ENCODE results near the gene BPNT1. TPM values are rescaled to one million over a fixed set of nuclear protein-coding genes. Genes with fewer than 3 reads are reported as not detected.
A peak's percentile ranks its signal among the peaks of the same experiment; 100 is the strongest.

Gene BPNT1
- total RNA-seq, 4 donors from 2014 or later: 21.5 to 77.9 (median 56.7) TPM

- DNase-seq: no peak
- Histone ChIP-seq H3K27ac (peak overlapping the region in 2 of 4 donors; percentile 54 to 89), H3K9me3 (no peaks in the 10 kb centered on the region), H3K4me3 (no peak overlapping the region), H3K27me3 (no peaks in the 10 kb centered on the region), H3K4me1 (peaks cover 0 to 7% (median 0%) of the 10 kb centered on the region in 4 donors), H3K36me3 (peaks cover 0 to 27% (median 0%) of the 10 kb centered on the region in 3 donors)
- TF ChIP-seq CTCF (IDR thresholded peaks at IDR 0.05): no peak
- TF ChIP-seq POLR2A (IDR thresholded peaks at IDR 0.05): no peak
These were observed 35.0 kb upstream of the BPNT1 start for GRCh38 chr1:220124542-220124941.

- no peaks in the 10 kb centered on the region for H3K9me3 ChIP-seq
- H3K4me3 ChIP-seq: no peak overlapping the region
- peak overlapping the region in 2 of 4 donors; percentile 58 to 89 for H3K27ac ChIP-seq
- peaks cover 0 to 22% (median 0%) of the 10 kb centered on the region in 3 donors for H3K36me3 ChIP-seq
- no peaks in the 10 kb centered on the region for H3K27me3 ChIP-seq
- TF ChIP-seq POLR2A (IDR thresholded peaks at IDR 0.05) (no peak), CTCF (IDR thresholded peaks at IDR 0.05) (peak in 4 of 6 experiments; percentile 5 to 54 (median 36))
- DNase-seq: no peak
- peaks cover 0 to 7% (median 0%) of the 10 kb centered on the region in 4 donors for H3K4me1 ChIP-seq
These were observed 34.3 kb upstream of the BPNT1 start for GRCh38 chr1:220123889-220124288.

- no peak for DNase-seq
- H3K4me1 ChIP-seq: peaks cover 0 to 7% (median 0%) of the 10 kb centered on the region in 4 donors
- peak overlapping the region in 3 of 4 donors; percentile 1 to 89 (median 88) for H3K27ac ChIP-seq
- peak overlapping the region in 1 of 4 donors; percentile 31 for H3K4me3 ChIP-seq
- peaks cover 0 to 13% (median 0%) of the 10 kb centered on the region in 3 donors for H3K36me3 ChIP-seq
- H3K27me3 ChIP-seq: no peaks in the 10 kb centered on the region
- no peaks in the 10 kb centered on the region for H3K9me3 ChIP-seq
- no peak for TF ChIP-seq POLR2A (IDR thresholded peaks at IDR 0.05)
- no peak for TF ChIP-seq CTCF (IDR thresholded peaks at IDR 0.05)
These were observed 33.5 kb upstream of the BPNT1 start for GRCh38 chr1:220123066-220123465.

GRCh38 chr1:220121791-220122530 is 32.4 kb upstream of the BPNT1 start:
- peak overlapping the region in 2 of 4 donors; percentile 10 to 31 for H3K4me3 ChIP-seq
- DNase-seq: no peak
- H3K4me1 ChIP-seq: peaks cover 0 to 7% (median 0%) of the 10 kb centered on the region in 4 donors
- peak overlapping the region in 3 of 4 donors; percentile 71 to 89 (median 88) for H3K27ac ChIP-seq
- no peaks in the 10 kb centered on the region for H3K9me3 ChIP-seq
- peaks cover 0 to 9% (median 0%) of the 10 kb centered on the region in 3 donors for H3K36me3 ChIP-seq
- peak; percentile 49 to 67 for TF ChIP-seq POLR2A (IDR thresholded peaks at IDR 0.05)
- TF ChIP-seq CTCF (IDR thresholded peaks at IDR 0.05): no peak
- H3K27me3 ChIP-seq: no peaks in the 10 kb centered on the region

- peaks cover 0 to 22% (median 0%) of the 10 kb centered on the region in 3 donors for H3K36me3 ChIP-seq
- DNase-seq: no peak
- H3K9me3 ChIP-seq: no peaks in the 10 kb centered on the region
- H3K27ac ChIP-seq: peak overlapping the region in 3 of 4 donors; percentile 9 to 69 (median 69)
- no peaks in the 10 kb centered on the region for H3K27me3 ChIP-seq
- TF ChIP-seq POLR2A (IDR thresholded peaks at IDR 0.05): peak; percentile 95 to 96
- no peak for TF ChIP-seq CTCF (IDR thresholded peaks at IDR 0.05)
- peak overlapping the region in 2 of 4 donors; percentile 44 to 50 for H3K4me3 ChIP-seq
- H3K4me1 ChIP-seq: peaks cover 0 to 6% (median 0%) of the 10 kb centered on the region in 4 donors
These were observed 29.5 kb upstream of the BPNT1 start for GRCh38 chr1:220119043-220119512.

Measured in Peyer's patch (tissue), 4 donors.